Measurements from ENCODE around the gene FNBP1.
"Not testable (repeated sequence)": the region's sequence is repeated elsewhere in the genome, so short reads cannot be mapped to it uniquely, and the experiment has no call there.

- TF ChIP-seq CTCF (conservative IDR thresholded peaks at IDR 0.05; ENCODE audit: low read depth, low read length); EZH2 (IDR thresholded peaks at IDR 0.05; ENCODE audit: low read length, unreplicated experiment); EZH2phosphoT487 (IDR thresholded peaks at IDR 0.05; ENCODE audit: borderline replicate concordance, low read length): not testable (repeated sequence)
These were observed 36.0 kb downstream of the FNBP1 start for GRCh38 chr9:130006952-130007351.
